Measurements from ENCODE around the gene IRAK4. TPM values are rescaled to one million over a fixed set of nuclear protein-coding genes. Genes with fewer than 3 reads are reported as not detected.

The IRAK4 gene
- total RNA-seq = 14.0 and 14.4 TPM in 2 replicates

DNA sequence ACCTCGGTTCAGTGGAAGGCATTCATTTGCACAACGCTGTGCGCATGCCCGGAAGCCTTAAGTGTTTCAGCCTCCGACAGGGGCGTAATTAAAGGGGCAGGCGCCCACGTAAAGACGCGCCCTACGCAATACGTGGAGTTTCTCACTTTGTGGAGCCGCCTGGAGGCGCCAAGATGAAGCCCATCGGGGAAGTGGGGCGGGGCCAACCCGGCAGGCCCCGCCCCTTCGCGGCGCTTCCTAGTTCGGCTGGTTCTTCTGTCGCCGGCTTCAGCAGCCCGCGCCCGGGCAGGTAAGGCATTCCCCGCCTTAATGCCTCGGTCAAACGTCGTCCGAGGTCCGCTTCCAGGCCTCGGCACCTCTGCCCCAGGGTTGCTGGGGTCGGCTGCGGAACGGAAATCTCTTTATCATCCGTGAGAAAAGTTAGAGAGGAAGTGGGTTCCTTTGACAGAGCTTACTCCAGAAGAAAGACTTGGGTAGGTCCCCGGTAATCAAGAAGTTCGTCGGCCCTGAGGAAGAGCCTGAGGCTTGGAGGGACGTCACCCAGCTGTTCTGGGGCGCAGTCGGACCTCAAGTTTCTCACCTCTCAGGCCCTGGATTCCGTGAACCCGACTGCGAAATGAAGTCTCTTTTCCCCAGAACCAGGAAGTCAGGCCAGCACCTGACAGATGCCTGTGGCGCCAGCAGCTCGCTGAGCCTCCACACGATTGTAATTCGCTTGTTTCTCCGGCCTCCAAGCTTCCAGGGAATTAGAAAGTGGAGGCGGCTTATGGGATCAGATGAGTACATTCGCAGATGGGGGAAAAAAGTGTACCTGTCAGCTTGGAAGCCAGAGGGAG, at the start of gene IRAK4, which contains the start of gene PUS7L:
Gene IRAK4 (plus strand): TSS at position 224 of the 836 bp plus-strand sequence. CDS start 9,161 bp downstream, outside the sequence.
Gene PUS7L (minus strand): TSS at position 63 of the 836 bp plus-strand sequence. CDS start 3,545 bp downstream, outside the sequence.

DNA sequence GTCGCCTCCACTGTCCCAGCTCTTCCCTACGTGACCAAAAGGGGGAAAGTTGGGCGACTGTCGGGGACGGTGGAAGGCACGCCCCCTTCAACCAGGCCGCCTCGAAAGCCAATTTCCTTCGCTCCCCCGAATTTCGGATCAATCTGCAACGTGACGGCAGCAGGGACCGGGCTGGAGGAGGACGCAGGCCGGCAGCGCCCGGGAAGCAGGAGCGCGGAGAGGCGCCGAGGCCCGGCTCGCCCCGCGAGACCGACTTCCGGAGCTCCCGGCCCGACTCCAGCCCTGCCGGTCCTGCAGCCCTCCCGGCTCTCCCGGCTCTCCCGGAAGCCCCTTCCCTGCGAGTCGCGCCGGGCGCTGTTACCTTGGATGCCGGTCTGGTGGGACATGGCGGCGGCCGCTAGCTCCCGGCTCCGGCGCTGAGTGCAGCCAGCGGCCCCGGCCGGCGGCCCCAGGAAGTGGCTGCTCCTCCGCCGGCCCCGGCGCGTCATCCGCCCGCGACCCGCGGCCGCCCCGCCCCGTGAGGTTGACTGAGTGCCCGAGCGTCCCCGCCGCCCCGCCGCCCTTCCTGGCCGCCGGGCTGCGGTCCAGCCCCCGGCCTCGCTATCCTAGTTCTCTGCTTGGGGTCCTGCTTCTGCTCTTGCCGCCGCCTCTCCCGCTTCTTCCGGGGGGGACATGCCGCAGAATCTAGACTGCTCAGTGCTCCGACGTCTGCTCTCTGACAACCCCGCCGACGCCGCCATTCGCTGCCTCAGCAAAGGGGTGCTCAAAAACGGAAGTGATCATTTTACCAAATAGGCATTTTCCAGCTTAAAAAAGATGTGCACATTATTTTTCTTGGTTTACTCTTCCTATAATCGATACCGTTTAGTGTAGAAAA, 47.3 kb downstream of the IRAK4 start, which contains the start of gene TWF1:
Gene TWF1 (minus strand): TSS at position 458 of the 877 bp plus-strand sequence. CDS start 72 bp downstream, at position 386.

DNA sequence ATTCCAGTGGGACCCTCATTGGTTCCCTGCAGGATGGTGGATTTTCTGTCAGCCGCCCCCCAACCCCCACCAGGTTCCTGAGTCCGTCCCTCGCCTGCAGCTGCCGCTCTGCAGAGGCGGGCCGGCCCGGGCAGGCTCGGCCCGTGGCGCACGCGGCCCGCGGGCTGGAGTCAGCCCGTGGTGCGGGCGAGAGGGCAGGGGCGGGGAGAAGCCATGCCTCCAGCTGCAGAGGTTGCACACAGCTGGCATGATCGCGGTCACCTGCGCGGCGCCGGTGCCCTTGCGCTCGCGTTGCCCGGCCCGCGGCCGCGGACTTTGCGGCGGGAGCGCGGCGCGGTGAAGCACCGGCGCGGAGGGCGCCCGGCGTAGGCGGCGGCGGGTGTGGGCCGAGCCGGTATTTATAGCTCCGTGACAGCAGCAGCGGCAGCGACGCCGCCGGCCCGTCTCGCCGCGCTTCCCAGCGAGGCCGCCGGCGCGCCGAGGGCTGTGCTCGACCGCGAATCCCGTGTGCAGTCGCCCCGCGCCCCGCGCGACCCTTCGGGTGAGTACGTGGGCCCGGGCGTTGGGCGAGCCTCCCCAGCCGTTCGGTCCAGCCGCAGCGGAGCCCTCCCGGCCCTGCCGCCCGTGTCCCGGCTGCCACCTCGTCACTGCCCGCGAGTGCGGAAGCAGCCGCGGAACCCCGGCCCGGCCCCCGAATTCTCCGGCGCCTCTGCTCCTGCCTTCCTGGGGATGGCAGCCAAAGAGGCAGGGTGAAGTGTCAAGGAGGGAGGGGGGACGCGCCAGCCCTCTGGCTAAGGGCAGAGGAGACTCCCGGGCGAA, 77.1 kb downstream of the IRAK4 start, which contains the start of gene TMEM117:
Gene TMEM117 (plus strand): TSS at position 426 of the 819 bp plus-strand sequence.

Other genes with a start within 250 kb of the IRAK4 start
- not detected in 2 replicates for gene ADAMTS20, start 206.7 kb upstream of the IRAK4 start, total RNA-seq
- 18.1 and 30.0 TPM in 2 replicates for gene PUS7L, start 161 bp upstream of the IRAK4 start, total RNA-seq
- gene TWF1, start 47.4 kb downstream of the IRAK4 start, total RNA-seq = 150 and 183 TPM in 2 replicates
- 12.3 and 16.3 TPM in 2 replicates for gene TMEM117, start 77.1 kb downstream of the IRAK4 start, total RNA-seq